ENCODE measurements around the gene PTPRE.

Gene PTPRE

GRCh38 chr10:127906548-127907377 lies at the start of gene PTPRE:
Gene PTPRE, plus strand, starts transcription at chr10:127907103. Its CDS starts 133,779 bp downstream, at chr10:128040882.
- peak; percentile 41 for DNase-seq

GRCh38 chr10:127860592-127860991 lies 46.3 kb upstream of the PTPRE start:
- no peak for DNase-seq

GRCh38 chr10:127863231-127863825 lies 43.6 kb upstream of the PTPRE start:
- DNase-seq: no peak

GRCh38 chr10:127866276-127867013 lies 40.5 kb upstream of the PTPRE start:
- no peak for DNase-seq

GRCh38 chr10:127867805-127868204 lies 39.1 kb upstream of the PTPRE start:
- DNase-seq: no peak

GRCh38 chr10:127869329-127869728 lies 37.6 kb upstream of the PTPRE start:
- no peak for DNase-seq

- DNase-seq: no peak
Observed at GRCh38 chr10:127871631-127872010, 35.3 kb upstream of the PTPRE start.

GRCh38 chr10:127872011-127872761 lies 34.7 kb upstream of the PTPRE start:
- DNase-seq: no peak

GRCh38 chr10:127872871-127873600 lies 33.9 kb upstream of the PTPRE start:
- no peak for DNase-seq

GRCh38 chr10:127873901-127874470 lies 32.9 kb upstream of the PTPRE start:
- no peak for DNase-seq

- DNase-seq: no peak
Observed at GRCh38 chr10:127874671-127875448, 32.0 kb upstream of the PTPRE start.

GRCh38 chr10:127875449-127875765 lies 31.5 kb upstream of the PTPRE start:
- no peak for DNase-seq

GRCh38 chr10:127875916-127876315 lies 31.0 kb upstream of the PTPRE start:
- DNase-seq: no peak

- no peak for DNase-seq
Observed at GRCh38 chr10:127877116-127877515, 29.8 kb upstream of the PTPRE start.

GRCh38 chr10:127877699-127878098 lies 29.2 kb upstream of the PTPRE start:
- no peak for DNase-seq

GRCh38 chr10:127878475-127879055 lies 28.3 kb upstream of the PTPRE start:
- no peak for DNase-seq

- DNase-seq: peak; percentile 63
Observed at GRCh38 chr10:127880557-127880956, 26.3 kb upstream of the PTPRE start.

- no peak for DNase-seq
Observed at GRCh38 chr10:127881262-127881661, 25.6 kb upstream of the PTPRE start.

GRCh38 chr10:127882391-127882790 lies 24.5 kb upstream of the PTPRE start:
- DNase-seq: no peak

- DNase-seq: no peak
Observed at GRCh38 chr10:127882801-127883459, 24.0 kb upstream of the PTPRE start.

Data from KG1 (cell line).